ENCODE data around the gene FAM168A.

Gene FAM168A

DNA sequence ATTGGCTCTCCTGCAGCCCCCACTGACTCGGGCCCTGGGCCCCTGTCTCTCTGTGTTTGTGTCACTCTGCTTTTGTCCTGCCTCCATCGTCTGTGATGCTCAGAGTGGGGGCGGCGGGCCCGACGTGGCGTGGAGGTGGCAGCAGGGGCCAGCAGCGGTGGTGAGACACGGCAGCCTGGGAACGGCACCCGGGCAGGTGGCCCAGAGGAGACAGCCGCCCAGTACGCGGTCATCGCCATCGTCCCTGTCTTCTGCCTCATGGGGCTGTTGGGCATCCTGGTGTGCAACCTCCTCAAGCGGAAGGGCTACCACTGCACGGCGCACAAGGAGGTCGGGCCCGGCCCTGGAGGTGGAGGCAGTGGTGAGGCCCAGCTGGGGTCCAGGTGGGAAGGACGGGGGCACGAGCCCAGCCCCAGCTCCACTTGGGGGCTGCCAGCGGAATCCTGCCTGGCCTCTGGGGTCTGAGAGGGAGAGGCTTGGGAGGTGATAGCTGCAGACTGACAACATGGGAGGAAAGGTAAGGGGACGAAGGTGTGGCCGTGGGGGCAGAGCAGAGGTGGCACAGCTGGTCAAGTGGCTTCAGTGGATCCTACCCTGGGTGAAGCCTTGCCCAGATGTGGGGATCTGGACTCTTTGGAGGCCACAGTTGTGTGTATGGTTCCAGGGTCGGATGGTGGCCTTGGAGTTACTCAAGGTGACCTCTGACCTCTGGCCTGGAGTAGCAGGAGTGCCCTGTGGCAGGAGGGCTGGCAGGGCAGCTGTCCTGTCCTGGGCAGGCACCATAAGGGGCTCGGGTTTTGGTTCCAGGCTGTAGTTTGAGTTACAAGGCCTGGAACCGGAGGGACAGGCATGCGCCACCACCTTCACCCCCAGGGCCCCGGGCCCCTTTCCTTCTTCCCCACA lies 205.6 kb downstream of the FAM168A start:
- TF ChIP-seq, protein P1, sequence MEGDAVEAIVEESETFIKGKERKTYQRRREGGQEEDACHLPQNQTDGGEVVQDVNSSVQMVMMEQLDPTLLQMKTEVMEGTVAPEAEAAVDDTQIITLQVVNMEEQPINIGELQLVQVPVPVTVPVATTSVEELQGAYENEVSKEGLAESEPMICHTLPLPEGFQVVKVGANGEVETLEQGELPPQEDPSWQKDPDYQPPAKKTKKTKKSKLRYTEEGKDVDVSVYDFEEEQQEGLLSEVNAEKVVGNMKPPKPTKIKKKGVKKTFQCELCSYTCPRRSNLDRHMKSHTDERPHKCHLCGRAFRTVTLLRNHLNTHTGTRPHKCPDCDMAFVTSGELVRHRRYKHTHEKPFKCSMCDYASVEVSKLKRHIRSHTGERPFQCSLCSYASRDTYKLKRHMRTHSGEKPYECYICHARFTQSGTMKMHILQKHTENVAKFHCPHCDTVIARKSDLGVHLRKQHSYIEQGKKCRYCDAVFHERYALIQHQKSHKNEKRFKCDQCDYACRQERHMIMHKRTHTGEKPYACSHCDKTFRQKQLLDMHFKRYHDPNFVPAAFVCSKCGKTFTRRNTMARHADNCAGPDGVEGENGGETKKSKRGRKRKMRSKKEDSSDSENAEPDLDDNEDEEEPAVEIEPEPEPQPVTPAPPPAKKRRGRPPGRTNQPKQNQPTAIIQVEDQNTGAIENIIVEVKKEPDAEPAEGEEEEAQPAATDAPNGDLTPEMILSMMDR (IDR thresholded peaks at IDR 0.05; ENCODE audit: low read depth, low read length, missing control alignments): no peak
- no peak overlapping the region for H3K4me3 ChIP-seq (replicated peaks; ENCODE audit: low read depth, low read length)
- no peak for DNase-seq (ENCODE audit: extremely low read depth, low read depth)

DNA sequence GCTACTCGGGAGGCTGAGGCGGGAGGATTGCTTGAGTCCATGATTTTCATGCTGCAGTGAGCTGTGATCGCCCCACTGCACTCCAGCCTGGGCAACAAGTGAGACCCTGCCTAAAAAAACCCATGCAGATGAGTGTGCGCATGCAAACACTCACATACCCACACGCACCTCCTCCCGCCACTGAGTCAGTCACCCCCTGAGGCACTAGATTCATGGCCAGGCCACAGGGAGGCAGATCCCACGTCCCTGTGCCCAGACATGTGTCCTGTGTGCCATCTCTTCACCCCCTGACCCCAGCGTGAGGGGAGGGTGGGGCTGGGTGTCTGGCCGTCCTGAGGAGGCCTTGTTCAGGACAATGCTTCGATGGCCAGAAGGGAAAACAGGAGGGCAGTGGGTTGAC lies 206.2 kb downstream of the FAM168A start:
- TF ChIP-seq, protein P1 (IDR thresholded peaks at IDR 0.05; ENCODE audit: low read depth, low read length, missing control alignments): no peak
- H3K4me3 ChIP-seq (replicated peaks; ENCODE audit: low read depth, low read length): no peak overlapping the region

DNA sequence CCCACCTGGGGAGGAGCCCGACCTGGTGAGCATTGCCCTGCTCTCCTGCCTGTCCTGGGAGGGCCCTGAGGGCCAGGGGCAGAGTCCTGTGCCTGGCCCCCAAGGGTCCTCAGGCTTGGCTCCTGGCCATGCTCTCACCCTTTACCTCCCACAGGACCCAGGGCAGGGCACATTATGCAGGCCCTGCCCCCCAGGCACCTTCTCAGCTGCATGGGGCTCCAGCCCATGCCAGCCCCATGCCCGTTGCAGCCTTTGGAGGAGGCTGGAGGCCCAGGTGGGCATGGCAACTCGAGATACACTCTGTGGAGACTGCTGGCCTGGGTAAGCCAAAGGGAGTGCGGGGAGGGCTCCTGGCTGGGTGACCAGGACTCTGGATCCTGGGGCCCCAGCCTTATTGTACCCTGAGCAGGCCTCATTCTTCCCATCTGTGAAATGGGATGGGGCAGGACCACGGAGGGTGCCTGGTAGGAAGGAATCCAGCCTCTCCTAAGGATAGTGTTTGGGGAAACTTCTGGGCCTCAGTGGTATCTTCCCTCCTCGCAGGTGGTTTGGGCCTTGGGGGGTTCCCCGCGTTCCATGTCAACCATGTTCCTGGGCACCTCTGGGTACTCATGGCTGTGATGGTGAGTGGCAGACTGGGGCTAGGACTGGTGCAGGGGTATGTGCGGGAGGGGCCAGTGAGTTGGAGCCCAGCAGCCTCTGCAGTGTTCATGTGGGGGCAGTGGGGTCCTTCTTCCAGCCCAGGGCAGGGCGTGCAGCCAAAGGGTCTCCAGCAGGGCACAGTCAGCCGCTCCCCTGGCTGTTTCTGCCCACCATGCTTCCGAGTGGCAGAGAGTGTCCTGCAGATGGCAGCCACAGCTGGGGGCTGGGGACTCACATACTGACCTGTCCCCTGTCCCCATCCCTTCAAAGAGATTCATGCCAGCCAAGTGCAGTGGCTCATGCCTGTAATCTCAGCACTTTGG lies 207.0 kb downstream of the FAM168A start:
- DNase-seq (ENCODE audit: extremely low read depth, low read depth): no peak
- no peak overlapping the region for H3K4me3 ChIP-seq (replicated peaks; ENCODE audit: low read depth, low read length)
- TF ChIP-seq, protein P1 (IDR thresholded peaks at IDR 0.05; ENCODE audit: low read depth, low read length, missing control alignments): no peak

More for the DNA sequence above, 206.2 kb downstream of the FAM168A start:
- no peak for DNase-seq (ENCODE audit: extremely low read depth, low read depth)

DNA sequence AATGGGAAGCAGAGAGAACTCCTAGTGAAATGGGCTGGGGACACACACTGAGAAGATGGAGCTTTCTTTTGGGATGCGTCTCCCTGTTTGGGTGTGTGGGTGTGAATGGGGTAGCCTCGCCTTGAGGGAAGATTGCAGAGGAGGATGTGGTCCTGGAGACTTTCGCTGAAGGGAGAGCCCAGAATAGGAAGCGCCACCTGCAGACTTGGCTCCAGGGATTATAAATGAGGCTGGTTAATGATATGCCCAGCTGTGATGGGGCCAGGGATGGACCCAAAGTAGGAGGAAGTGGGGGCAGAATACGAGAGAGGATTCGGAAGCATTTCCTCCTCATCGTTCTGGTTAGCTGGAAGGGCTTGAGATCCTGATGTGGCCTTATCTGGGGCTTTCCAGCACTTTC lies 208.0 kb downstream of the FAM168A start:
- H3K4me3 ChIP-seq (replicated peaks; ENCODE audit: low read depth, low read length): no peak overlapping the region
- TF ChIP-seq, protein P1 (IDR thresholded peaks at IDR 0.05; ENCODE audit: low read depth, low read length, missing control alignments): no peak
- DNase-seq (ENCODE audit: extremely low read depth, low read depth): no peak

DNA sequence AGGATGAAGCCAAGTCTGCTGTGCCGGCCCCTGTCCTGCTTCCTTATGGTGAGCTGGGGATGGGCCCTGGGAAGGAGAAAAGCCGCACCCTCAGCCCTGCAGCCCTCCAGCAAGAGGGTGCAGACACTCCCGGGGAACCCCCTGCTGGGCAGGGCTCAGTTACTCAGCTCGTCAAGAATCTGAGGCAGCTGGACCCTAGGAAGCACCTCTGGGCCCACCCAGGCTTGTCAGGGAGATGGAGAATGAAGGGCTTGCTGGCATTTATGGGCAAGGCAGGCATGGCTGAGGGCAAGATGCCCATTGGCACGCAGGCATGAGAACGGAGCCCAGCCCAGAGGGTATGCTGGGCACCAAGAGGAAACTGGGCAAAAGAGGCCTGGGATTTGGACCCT lies 208.8 kb downstream of the FAM168A start:
- TF ChIP-seq, protein P1 (IDR thresholded peaks at IDR 0.05; ENCODE audit: low read depth, low read length, missing control alignments): no peak
- DNase-seq (ENCODE audit: extremely low read depth, low read depth): no peak
- no peak overlapping the region for H3K4me3 ChIP-seq (replicated peaks; ENCODE audit: low read depth, low read length)

DNA sequence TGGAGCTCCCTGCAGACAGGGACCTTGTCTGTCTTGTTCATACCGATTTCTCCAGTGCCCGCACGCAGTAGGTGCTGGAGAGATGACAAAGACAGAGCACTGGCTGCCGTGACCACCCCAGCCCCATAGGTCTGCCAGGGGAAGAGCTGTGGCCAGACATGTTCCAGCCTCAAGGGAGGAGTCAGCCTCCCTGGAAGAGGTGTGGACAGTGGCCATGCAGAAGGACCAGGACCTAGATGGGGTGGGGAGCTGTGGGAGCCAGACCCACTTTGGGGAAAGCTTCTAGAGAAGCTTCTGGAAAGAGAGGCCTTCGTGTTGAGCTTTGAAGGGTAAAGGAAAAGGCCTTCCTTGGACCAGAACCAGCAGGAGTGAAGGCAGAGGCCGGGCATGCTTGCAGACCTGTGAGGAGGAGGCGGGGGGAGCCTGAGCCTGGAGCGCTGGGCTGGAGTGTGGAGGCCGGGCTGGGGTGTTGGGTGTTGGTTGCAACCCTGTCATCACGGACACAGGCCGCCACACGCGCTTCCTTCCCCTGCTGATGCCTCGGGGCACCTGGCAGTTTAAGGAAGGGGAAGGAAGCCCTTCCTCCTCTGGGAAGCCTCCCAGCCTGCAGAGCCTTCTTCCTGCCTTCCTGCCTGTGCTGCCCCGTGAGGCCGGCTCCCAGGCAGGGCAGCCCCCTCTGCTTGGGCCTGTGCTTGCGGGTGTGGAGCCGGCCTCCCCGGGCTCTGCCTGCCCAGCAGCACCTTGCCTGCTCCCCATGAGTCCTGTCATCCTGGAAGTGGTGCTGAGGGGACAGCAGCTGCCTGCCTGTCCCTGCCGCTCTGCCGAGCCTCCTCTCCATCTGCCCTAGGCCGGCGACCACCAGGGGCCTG lies 209.4 kb downstream of the FAM168A start:
- TF ChIP-seq, protein P1 (IDR thresholded peaks at IDR 0.05; ENCODE audit: low read depth, low read length, missing control alignments): no peak
- H3K4me3 ChIP-seq (replicated peaks; ENCODE audit: low read depth, low read length): no peak overlapping the region
- no peak for DNase-seq (ENCODE audit: extremely low read depth, low read depth)
